GM21529 (cell line): ENCODE data around the gene NXPH4.

Experiments
- ATAC-seq: cut with Tn5 transposase; IDR thresholded peaks from one replicate; pipeline ENCODE4 v1.9.1; 2021; ENCODE audit not compliant: unreplicated experiment

The NXPH4 gene

DNA sequence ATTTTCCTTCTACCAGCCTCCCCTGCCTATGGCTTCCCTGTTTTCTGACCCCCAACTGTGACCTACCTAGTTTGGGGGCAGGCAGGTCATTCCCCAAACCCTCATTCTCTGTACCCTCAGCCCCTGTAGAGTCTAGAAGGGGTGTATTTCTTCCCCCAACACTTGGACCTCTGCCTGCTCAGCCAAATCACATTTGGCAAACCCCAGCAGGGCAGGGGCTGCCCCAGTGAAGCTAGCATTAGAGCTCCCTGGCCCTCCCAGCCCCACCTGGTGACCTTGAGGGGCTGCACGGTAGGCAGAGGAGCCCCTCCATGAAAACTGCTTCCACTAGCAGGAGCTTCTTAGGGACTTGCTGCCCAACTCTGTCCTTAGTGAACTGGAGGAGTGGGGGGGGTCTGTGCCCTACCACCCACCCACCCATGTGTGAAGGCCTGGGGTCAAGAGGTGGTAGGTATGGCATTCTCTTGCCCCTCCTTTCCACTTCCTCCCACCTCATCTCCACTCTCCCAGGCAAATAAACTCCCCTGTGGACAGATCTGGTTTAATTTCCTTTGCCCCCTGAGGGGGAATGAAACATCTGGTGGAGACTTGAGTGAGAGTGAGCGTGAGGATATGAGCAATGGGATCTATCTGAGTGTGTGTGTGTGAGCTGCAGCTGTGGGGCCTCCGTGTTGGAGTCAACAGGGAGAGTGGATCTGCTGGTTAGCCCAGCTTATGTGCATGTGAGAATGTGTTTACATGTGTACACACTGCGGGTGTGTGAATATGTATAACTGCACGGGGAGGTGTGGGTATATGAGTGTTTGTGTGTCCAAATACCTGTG lies 1.6 kb downstream of the NXPH4 start:
- ATAC-seq: no peak

DNA sequence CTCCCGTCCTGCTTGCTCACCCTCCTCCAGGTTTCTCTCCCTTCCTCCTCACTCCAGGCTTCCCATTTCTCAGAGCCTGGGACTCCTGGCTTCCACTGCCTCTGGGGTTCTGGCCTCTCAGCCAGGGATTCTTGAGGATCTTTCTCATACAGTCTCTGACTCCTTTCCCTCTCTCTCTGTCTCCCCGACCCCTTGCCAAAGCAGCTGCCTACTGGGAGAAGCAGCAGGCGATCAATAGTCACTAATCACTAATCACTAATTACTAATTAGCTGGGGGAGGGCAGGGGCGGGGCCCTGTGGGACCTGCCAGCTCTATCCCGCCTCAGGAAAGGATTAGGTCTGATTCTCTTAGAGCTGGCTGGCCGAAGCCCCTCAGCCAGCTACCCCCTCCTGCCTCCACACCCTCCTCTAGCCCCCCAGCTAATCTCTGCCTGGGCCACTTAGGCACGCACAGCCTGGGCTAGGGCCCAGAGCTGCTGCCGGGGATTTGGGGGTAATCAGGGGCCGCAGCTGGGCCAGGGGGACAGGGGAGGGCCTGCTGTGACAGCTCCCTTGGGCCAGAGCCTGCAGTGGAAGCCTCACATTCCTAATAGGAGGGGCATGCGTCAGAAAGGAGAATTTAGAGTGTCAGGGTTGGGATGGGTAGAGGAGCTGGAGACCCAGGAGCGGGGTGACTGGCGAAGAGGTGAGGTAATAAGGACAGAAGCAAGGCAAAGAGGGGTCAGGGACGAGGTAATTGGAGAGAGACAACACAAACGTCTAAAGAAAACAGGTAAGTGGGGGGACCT lies 2.8 kb downstream of the NXPH4 start:
- no peak for ATAC-seq

DNA sequence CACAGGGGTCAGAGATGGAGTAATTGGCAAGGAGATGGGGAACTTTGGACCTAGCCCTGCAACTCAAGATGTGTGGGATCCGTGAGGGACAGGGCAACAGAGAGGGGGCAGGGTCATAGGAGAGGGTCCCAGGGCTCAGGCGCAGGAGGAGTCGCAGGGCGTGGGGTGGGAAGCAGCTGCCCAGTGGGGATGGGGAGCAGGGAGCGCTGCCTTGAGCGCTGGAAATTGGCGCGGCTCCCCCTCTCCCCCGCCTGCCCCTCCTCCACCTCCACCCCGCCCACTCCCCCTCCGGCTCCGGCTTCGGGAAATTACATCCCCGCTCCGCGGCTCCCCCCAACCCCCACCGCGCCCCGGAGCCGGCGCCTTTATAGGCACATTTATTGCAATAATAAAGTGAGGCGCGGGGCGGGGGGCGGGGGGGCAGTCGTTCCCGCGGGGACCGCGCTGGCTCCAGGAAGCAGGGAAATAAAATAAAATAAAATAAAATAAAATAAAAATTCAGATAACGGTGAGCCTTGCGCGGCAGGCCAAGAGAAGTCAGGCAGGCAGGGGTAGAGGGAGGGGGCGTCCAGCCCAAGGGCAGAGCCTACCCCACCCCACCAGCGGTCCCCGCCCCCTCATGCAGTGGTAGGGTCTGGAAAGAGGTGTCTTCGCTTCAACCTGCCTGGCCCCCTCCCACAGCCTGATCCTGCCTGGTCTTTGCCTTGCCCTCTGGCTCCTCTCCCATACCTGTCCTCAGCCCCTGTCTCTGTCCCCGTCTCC lies 3.6 kb downstream of the NXPH4 start:
- no peak for ATAC-seq

DNA sequence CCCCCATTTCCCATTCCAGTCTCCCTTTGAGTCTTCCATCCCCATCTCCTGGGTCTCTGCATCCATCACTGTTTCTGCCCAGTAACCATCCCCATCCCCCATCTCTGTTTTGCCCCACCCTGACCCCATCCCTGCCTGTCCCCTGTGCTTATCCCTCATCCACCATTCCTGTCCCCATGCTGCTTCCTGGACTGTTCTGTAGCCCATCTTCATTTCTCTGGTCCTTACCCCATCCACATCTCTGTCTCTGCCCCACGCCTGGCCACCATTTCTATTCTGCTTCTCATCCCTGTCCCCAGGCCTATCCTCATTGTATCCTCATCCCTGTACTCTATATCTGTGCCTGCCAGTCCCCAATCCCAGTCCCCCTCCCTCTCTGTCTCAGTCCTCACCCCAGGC lies 4.2 kb downstream of the NXPH4 start:
- ATAC-seq: no peak

DNA sequence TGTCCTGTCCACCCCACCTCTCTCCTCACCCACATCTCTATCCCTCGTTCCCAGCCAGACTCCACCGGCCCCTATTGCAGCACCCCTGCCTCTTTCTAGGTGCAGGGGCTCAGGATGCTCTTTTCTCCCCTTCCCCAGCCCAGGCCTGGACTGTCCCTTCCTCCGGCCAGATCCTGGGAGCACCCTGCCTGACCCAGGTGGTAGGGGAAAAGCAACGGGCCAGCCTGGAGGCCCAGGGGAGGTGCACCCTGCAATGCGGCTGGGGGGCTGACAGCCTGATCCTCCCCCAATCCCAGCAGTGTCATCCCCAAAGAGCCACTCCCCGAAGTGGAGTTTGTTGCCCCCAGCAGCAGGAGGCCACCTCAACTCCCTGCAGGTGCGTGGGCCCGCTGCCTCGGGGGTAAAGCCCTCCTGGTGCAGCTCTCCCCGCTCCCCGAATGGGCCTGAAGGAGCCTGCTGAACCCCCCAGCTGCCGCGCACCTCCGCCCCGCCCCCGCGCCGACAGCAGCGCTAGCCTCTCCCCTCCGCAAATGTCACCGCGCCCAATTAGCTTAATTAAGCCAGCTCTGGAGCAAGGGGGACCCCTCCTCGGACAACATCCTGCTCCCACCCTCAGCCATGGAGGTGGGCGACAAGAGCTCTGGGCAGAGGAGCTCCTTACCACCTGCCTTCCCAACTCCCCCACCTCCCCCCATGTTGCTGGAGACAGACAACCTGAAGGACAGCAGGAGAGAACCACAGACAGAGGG lies 4.7 kb downstream of the NXPH4 start:
- ATAC-seq: no peak

DNA sequence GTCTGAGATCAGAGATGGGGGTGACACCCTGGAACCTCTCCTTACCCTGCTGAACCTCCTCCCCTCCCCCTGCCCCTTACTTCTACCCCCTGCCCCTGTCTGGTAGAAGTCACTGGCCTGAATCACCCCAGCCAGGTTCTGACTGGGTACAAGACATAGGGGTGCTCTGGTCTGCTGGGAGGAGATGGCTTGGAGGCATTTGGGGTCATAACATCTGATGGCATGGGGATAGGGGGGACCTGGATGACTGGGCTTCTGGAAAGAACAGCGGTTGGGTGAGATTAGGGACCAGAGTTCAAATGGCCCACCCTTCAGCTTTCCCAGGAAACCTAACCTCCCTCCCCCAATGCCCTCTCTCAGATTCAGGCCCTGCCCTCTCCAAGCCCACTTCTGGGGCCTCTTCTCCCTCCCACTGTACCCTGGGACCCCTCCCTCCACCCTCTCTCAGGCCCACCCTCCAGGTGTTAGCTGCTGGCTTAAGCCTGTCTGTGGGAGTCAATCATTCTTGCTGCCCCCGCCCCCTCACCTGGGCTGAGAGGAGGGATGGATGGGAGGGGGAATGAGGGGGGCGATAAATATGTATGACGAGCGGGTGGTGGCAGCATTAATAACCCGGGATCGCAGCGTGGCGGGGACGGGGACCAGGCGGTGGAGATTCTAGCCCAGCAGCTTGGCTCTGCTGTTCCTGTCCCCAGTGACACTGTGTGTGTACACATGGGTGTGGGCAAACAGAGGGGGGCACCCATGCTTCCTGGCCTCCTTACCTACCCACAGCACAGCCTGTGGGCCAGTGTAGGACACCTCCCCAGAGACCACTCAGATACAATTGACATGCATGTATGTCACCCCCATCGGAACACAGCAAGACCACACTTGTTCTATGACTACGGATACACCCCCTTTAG lies 5.9 kb downstream of the NXPH4 start:
- ATAC-seq: no peak

DNA sequence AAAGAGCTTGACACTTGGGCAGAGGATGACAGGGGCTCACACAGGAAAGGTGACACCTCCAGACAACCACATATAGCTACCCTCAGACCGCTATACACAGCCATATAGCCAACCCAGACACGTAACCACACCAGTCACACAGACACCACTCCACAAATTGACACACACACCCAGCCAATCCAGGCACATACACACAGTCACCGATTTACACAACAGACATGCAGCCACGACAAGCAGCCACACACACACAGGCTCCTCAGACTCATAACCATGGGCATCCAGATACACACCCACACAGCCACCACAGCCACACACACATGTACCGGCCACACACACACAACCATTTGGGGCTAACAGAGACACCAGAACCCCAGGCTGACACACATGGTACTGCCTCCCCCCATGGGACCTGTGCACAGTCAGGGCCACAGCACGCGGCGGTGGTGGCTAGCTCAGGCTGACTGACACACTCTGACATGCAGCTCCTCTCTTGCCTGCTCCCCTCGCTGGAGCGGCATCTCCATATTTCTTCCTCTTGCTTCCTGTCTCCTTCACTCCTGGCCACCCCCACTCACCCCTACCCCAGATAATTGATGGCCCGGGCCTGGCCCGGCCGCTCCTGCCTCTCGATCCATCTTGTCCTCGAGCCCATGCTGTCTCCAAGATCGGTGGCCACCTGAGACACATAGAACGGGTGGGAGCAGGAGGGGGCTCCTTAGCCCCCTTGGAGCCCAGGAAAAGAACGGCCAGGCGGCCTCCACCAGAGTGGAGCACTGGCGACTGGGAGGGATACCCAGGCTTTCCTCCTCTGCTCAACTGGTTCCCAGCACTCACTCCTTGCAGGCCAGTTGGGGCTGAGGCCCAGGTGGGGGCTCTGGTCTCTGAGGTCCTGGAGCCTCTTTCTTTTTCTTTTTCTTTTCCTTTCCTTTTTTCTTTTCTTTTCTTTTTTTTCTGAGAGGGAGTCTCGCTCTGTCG lies 6.9 kb downstream of the NXPH4 start:
- no peak for ATAC-seq

DNA sequence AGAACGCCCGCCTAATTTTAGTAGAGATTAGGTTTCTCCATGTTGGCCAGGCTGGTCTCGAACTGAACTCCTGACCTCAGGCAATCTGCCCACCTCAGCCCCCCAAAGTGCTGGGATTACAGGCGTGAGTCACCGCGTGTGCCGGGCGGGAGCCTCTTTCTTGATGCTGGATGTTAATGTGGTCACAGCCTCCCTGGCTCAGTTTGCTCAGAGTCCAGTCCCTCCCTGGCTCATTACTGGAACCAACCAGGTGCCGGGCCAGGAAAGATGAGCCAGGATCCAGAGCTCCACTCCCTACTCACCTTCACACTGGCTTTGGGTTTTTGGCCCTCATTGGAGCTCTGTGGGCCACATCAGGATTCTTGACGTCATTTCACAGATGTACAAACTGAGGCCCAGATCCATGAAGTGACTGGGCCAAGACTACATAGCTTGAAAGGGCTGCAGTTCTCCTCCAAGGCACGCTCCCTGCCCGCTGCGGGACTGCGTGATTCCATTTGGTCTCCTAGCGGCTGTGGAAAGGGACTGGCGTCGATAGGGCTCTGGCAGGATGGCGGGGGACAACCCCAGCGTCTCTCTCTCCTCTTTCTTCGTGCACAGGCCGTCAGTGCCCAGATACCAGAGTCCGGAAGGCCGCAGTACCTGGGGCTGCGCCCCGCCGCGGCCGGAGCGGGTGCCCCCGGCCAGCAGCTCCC lies 7.8 kb downstream of the NXPH4 start:
- ATAC-seq: no peak

DNA sequence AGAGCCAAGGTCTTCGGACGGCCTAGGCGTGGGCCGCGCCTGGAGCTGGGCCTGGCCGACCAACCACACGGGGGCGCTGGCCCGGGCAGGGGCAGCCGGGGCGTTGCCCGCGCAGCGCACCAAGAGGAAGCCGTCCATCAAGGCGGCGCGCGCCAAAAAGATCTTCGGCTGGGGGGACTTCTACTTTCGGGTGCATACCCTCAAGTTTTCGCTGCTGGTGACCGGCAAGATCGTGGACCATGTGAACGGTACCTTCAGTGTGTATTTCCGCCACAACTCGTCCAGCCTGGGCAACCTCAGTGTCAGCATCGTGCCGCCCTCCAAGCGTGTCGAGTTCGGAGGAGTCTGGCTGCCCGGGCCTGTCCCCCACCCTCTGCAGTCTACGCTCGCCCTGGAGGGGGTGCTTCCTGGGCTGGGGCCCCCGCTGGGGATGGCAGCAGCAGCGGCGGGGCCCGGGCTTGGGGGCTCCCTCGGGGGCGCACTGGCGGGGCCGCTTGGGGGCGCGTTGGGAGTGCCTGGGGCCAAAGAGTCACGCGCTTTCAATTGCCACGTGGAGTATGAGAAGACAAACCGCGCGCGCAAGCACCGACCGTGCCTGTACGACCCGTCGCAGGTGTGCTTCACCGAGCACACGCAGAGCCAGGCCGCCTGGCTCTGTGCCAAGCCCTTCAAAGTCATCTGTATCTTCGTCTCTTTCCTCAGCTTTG lies 8.5 kb downstream of the NXPH4 start:
- no peak for ATAC-seq

DNA sequence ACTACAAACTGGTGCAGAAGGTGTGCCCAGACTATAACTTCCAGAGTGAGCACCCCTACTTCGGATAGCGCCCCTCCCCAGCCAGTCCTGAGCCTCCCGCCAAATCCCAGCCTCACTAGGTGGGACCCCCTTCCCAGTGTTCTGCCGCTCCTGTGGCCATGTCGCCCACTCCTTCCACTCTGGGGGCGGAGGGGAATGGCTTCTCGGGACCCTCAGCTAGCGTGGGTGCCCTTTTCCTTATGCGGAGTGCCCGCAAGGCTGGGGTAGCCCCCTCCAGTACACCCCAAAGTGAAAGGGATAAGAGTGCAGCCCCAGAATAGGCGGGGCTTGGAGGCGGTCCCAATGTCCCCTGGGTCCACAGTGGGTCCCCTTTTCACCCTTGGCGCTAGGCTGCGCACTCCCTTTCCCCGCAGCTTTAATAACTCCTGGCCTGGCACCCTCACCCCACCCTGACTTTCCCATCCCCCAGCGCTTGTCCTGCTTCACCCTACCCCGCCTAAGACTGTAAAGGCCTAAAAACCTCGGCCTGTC lies 9.2 kb downstream of the NXPH4 start:
- ATAC-seq: no peak

DNA sequence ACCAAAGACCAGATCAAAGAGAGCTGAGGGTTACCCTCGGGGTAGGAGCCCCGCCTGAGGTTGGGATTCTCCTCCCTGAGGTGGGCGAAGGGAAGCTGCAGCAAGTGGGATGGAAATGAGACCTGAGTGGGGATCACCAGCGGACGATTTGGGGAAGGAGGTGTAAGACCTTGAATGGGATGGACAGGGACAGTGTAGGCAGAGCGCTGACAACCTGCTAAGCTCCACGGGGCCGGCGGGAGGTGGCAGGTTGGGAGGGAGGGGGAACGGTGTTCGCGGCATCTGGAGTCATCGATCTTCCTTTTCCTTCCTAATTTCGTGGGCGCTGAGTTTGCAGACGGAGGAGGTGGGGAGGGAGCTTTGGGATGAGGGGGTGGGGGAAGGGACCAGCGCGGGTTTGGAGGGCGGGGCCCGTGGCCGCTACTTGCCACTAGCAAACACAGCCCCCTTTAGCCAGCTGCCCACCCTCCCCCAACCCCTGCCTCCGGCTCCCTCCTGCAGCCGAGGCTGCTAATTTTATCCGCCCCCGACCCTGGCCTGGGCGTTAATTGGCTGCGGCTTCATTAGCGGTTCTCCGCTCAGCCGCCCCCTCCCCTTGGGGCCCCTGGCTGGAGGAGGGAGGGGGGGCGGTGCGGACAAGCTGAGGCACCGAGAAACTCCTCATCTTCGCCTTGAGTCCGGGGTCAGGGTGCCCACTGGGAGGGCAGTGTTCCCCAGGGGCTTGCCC lies 10.2 kb downstream of the NXPH4 start:
- ATAC-seq: no peak

DNA sequence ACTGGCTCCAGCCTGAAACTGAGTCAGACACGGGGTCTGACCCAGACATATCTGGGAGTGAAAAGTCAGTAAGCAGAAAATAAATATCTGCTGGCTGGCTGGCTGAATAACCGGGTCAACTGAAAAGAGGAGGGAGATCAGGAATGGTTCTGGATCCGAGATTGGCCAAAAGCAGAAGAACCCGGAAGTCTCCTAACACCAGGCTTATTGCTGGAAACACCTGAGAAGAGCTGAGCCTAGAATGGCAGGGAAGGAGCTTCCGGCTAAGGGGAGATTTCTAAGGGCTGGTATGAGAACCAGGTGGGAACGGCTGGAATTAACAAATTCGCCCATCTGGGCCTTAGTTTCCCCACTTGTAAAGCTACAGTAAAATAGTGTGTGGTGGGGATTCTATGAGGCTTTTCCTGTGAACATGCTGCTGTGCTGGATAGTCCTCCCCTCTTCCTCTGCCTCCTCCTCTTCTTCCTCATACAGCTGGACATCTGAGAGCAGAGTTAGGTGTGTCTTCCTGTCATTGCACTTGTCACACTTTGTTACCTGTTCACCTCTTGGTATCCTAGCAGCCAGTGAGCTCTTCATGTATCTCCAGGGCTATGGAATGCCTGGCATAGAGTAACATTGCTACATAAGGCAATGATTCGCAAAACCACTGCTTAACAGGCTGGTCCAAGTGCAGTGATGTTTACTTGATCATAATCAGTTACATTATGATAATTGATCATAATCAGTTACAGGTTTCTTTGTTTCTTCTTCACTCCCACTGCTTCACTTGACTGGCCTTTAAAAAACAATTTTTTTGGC lies 10.9 kb downstream of the NXPH4 start:
- ATAC-seq: no peak

DNA sequence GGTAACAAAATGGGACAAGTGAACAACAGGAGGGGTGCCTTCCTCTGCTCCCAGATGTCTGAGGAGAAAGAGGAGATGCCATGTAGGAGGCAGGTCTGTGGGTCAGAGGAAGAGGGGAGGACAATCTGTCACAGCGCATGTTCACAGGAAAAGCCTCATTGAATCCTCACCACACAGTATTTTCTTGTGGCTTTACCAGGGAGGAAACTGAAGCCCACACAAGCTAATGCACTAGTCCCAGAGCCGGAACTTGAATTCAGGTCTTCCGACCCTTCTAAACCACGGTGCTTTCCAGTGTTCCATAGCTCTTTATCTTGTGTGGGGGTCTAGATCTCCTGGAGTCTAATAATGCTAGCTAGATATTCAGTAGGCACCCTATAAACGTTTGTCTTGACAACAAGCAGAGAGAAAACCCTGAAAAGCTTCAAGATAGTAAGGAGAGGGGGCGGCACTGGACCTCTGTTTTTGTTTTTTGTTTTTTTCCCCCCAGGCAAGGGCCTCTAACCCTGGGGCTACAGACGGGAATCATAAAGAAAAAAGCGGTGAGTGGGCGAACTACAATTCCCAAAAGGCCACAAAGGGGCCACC lies 12.5 kb downstream of the NXPH4 start:
- ATAC-seq: peak; percentile 9

DNA sequence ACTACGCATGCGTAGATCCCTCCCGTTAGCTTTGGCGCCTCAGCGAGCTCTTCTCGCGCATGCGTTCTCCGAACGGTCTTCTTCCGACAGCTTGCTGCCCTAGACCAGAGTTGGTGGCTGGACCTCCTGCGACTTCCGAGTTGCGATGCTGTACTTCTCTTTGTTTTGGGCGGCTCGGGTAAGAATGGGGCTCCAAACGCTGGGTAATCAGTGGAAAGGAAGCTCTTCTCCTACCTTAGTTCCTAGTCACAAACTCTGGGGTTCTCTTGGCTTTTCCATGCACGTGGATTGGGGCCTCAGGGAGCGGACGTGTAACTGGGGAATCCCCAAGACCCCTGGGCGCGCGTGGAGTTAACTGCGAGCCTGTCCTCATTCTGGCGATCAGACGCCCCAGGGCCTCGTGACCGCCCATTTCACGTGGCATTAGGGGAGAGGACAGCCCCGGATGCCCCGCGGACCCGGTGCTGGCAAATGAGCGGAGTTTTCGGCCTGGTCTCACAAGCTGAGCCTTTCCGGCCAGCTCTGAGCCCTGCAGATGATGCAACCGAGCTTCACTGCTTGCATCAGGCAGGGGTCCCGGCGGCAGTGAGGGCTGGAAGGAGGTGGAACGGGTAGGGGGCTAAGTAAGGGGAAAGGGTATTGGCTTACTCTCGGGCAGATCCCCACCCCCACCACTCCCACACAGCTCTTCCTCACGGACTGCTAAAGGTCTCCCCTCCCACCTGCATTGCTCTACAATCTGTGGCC lies 13.2 kb downstream of the NXPH4 start, which contains the start of gene SHMT2:
Gene SHMT2, plus strand, starts transcription at position 78 of the 747 bp plus-strand sequence. Its CDS starts 68 bp downstream, at position 146.
- peak; percentile 56 for ATAC-seq
